Neural cell (in vitro differentiated cells): ENCODE results near the gene LCORL. TPM values are rescaled to one million over a fixed set of nuclear protein-coding genes. Genes with fewer than 3 reads are reported as not detected.

ENCODE experiments used
- H2AFZ ChIP-seq: fragments of 200-600, 300-800 bp; sonication (generic), shearing (Covaris generic); 2 replicates; pipeline ENCODE4 v1.6.0; 2014; ENCODE audit warnings: low read depth, mild to moderate bottlenecking, antibody characterized with exemption, low read length, moderate library complexity
- H3F3A ChIP-seq: fragments of 200-600 bp; shearing (Covaris generic); 2 replicates; pipeline ENCODE4 v1.6.1; 2016; ENCODE audit warnings: mild to moderate bottlenecking, moderate library complexity, mixed read lengths, antibody characterized with exemption, low read length; ENCODE audit not compliant: insufficient read depth, poor library complexity, severe bottlenecking
- H3K27ac ChIP-seq: fragments of 200-600, 300-800 bp; sonication (generic), shearing (Covaris generic); 2 replicates; pipeline ENCODE4 v1.5.1; 2014; ENCODE audit warnings: mild to moderate bottlenecking, low read length, moderate library complexity
- H3K27me3 ChIP-seq: fragments of 300-800, 200-600 bp; sonication (generic), shearing (Covaris generic); 2 replicates; pipeline ENCODE4 v1.6.0; 2014; ENCODE audit warnings: mild to moderate bottlenecking, low read depth, low read length, moderate library complexity; ENCODE audit not compliant: insufficient read depth
- H3K36me3 ChIP-seq: fragments of 300-800, 200-600 bp; sonication (generic), shearing (Covaris generic); 2 replicates; pipeline ENCODE4 v1.5.1; 2014; ENCODE audit warnings: mild to moderate bottlenecking, antibody characterized with exemption, low read length, moderate library complexity; ENCODE audit not compliant: insufficient read depth
- H3K4me2 ChIP-seq: fragments of 300-800, 200-600 bp; sonication (generic), shearing (Covaris generic); 2 replicates; pipeline ENCODE4 v1.6.0; 2014; ENCODE audit warnings: mild to moderate bottlenecking, low read length
- H3K4me3 ChIP-seq: fragments of 300-800, 200-600 bp; sonication (generic), shearing (Covaris generic); 2 replicates; pipeline ENCODE4 v1.5.1; 2014; ENCODE audit warnings: mild to moderate bottlenecking, low read length, moderate library complexity
- H3K79me2 ChIP-seq: fragments of 200-600 bp; shearing (Covaris generic); replicated peaks from 2 replicates; pipeline ENCODE4 v1.6.0; 2014; ENCODE audit warnings: mild to moderate bottlenecking, low read length, moderate library complexity; ENCODE audit not compliant: insufficient read depth
- H3K9ac ChIP-seq: fragments of 300-800, 200-600 bp; sonication (generic), shearing (Covaris generic); 2 replicates; pipeline ENCODE4 v1.6.1; 2016; ENCODE audit warnings: mild to moderate bottlenecking, low read length, mixed read lengths
- H3K9me2 ChIP-seq: fragments of 200-600 bp; shearing (Covaris generic); 2 replicates; pipeline ENCODE4 v1.6.1; 2016; ENCODE audit warnings: mild to moderate bottlenecking, low read length, mixed read lengths; ENCODE audit not compliant: insufficient read depth
- H3K9me3 ChIP-seq: fragments of 200-600, 300-800 bp; sonication (generic), shearing (Covaris generic); 2 replicates; pipeline ENCODE4 v1.6.1; 2016; ENCODE audit warnings: mild to moderate bottlenecking, mixed run types, low read length, moderate library complexity, mixed read lengths
- H4K20me1 ChIP-seq: fragments of 200-600 bp; shearing (Covaris generic); 2 replicates; pipeline ENCODE4 v1.6.1; 2016; ENCODE audit warnings: mild to moderate bottlenecking, mixed run types; ENCODE audit not compliant: insufficient read depth
- EP300 ChIP-seq: fragments of 450-650 bp; conservative IDR thresholded peaks from 2 replicates; pipeline ENCODE4 v1.6.1; 2014; ENCODE audit warnings: antibody characterized with exemption, mild to moderate bottlenecking, moderate library complexity; ENCODE audit not compliant: poor library complexity, severe bottlenecking
- EZH2 ChIP-seq: fragments of 200-600, 300-800 bp; shearing (Covaris generic), sonication (generic); IDR thresholded peaks from 2 replicates; pipeline ENCODE4 v1.6.1; 2014; ENCODE audit warnings: antibody characterized with exemption, low read length, borderline replicate concordance, mild to moderate bottlenecking; ENCODE audit not compliant: insufficient read depth, poor library complexity, severe bottlenecking
- MXI1 ChIP-seq: fragments of 450-650 bp; conservative IDR thresholded peaks from 2 replicates; pipeline ENCODE4 v1.6.1; 2014; ENCODE audit warnings: antibody characterized with exemption, mild to moderate bottlenecking; ENCODE audit not compliant: poor library complexity, severe bottlenecking
- POLR2AphosphoS5 ChIP-seq: IDR thresholded peaks from 2 replicates; pipeline ENCODE4 v1.6.1; 2012
- RAD21 ChIP-seq: fragments of 450-650 bp; conservative IDR thresholded peaks from 2 replicates; pipeline ENCODE4 v1.6.1; 2014; ENCODE audit warnings: antibody characterized with exemption, mild to moderate bottlenecking, moderate library complexity
- SMC3 ChIP-seq: fragments of 450-650 bp; conservative IDR thresholded peaks from 2 replicates; pipeline ENCODE4 v1.6.1; 2014; ENCODE audit warnings: antibody characterized with exemption, mild to moderate bottlenecking, moderate library complexity; ENCODE audit not compliant: poor library complexity
- TAF1 ChIP-seq: IDR thresholded peaks from 2 replicates; pipeline ENCODE4 v1.6.1; 2012; ENCODE audit warnings: low read depth
- polyA plus RNA-seq: library from polyadenylated mRNA; depleted of rRNA; stranded (reverse); fragments of >200 nt; gene quantifications from 2 replicates; pipeline ENCODE4 v1.2.3, GENCODE V29; 2014
- TF ChIP-seq, protein P1 (sequence below): IDR thresholded peaks from 2 replicates; pipeline ENCODE4 v1.6.1; 2012; ENCODE audit warnings: borderline replicate concordance
- TF ChIP-seq, protein P2 (sequence below): fragments of 450-650 bp; IDR thresholded peaks from 2 replicates; pipeline ENCODE4 v1.5.1; 2014; ENCODE audit warnings: antibody characterized with exemption, mild to moderate bottlenecking, moderate library complexity; ENCODE audit not compliant: poor library complexity, severe bottlenecking

Gene LCORL
- polyA plus RNA-seq, 1 donor from 2014 or later = 49.0 TPM

DNA sequence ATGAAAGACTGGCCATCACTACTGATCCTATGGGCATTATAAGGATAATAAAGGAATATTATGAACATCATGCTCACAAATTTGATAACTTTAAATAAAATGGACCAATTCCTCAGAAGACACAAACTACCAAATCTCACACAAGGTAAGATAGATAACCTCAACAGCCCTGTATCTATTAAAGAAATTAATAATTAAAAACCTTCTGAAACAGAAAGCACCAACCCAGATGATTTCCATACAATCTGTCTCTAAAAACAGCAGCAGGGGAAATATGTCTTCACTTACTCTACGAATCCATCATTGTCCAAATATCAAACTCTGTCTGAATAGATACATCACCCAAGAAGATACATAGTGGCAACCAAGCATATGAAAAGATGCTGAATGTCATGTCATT, 55.2 kb downstream of the LCORL start:
- no peak overlapping the region for H3K4me3 ChIP-seq
- H2AFZ ChIP-seq = no peak overlapping the region
- H3K9me2 ChIP-seq = no peaks in the 10 kb centered on the region
- no peak overlapping the region for H3K9ac ChIP-seq
- H4K20me1 ChIP-seq = no peaks in the 10 kb centered on the region
- no peak overlapping the region for H3K4me2 ChIP-seq
- H3K9me3 ChIP-seq = no peaks in the 10 kb centered on the region
- H3F3A ChIP-seq = no peaks in the 10 kb centered on the region
- no peaks in the 10 kb centered on the region for H3K36me3 ChIP-seq
- peaks cover 36% of the 10 kb centered on the region for H3K79me2 ChIP-seq
- no peaks in the 10 kb centered on the region for H3K27me3 ChIP-seq
- TF ChIP-seq TAF1 = no peak
- TF ChIP-seq EZH2 = no peak
- no peak for TF ChIP-seq EP300
- H3K27ac ChIP-seq = no peak overlapping the region

GRCh38 chr4:17964576-17964975, 57.0 kb downstream of the LCORL start:
- no peak overlapping the region for H3K27ac ChIP-seq
- no peaks in the 10 kb centered on the region for H3K9me3 ChIP-seq
- no peaks in the 10 kb centered on the region for H3K9me2 ChIP-seq
- no peak overlapping the region for H3K4me2 ChIP-seq
- no peaks in the 10 kb centered on the region for H4K20me1 ChIP-seq
- H3K4me3 ChIP-seq = no peak overlapping the region
- no peaks in the 10 kb centered on the region for H3K27me3 ChIP-seq
- H2AFZ ChIP-seq = no peak overlapping the region
- H3K79me2 ChIP-seq = peaks cover 33% of the 10 kb centered on the region
- peaks cover 1% of the 10 kb centered on the region for H3K36me3 ChIP-seq
- no peaks in the 10 kb centered on the region for H3F3A ChIP-seq
- no peak overlapping the region for H3K9ac ChIP-seq
- TF ChIP-seq RAD21 = no peak
- no peak for TF ChIP-seq EZH2
- TF ChIP-seq, protein P1, sequence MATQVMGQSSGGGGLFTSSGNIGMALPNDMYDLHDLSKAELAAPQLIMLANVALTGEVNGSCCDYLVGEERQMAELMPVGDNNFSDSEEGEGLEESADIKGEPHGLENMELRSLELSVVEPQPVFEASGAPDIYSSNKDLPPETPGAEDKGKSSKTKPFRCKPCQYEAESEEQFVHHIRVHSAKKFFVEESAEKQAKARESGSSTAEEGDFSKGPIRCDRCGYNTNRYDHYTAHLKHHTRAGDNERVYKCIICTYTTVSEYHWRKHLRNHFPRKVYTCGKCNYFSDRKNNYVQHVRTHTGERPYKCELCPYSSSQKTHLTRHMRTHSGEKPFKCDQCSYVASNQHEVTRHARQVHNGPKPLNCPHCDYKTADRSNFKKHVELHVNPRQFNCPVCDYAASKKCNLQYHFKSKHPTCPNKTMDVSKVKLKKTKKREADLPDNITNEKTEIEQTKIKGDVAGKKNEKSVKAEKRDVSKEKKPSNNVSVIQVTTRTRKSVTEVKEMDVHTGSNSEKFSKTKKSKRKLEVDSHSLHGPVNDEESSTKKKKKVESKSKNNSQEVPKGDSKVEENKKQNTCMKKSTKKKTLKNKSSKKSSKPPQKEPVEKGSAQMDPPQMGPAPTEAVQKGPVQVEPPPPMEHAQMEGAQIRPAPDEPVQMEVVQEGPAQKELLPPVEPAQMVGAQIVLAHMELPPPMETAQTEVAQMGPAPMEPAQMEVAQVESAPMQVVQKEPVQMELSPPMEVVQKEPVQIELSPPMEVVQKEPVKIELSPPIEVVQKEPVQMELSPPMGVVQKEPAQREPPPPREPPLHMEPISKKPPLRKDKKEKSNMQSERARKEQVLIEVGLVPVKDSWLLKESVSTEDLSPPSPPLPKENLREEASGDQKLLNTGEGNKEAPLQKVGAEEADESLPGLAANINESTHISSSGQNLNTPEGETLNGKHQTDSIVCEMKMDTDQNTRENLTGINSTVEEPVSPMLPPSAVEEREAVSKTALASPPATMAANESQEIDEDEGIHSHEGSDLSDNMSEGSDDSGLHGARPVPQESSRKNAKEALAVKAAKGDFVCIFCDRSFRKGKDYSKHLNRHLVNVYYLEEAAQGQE = no peak
- no peak for TF ChIP-seq TAF1
- TF ChIP-seq EP300 = no peak
- TF ChIP-seq SMC3 = no peak
- TF ChIP-seq, protein P2, sequence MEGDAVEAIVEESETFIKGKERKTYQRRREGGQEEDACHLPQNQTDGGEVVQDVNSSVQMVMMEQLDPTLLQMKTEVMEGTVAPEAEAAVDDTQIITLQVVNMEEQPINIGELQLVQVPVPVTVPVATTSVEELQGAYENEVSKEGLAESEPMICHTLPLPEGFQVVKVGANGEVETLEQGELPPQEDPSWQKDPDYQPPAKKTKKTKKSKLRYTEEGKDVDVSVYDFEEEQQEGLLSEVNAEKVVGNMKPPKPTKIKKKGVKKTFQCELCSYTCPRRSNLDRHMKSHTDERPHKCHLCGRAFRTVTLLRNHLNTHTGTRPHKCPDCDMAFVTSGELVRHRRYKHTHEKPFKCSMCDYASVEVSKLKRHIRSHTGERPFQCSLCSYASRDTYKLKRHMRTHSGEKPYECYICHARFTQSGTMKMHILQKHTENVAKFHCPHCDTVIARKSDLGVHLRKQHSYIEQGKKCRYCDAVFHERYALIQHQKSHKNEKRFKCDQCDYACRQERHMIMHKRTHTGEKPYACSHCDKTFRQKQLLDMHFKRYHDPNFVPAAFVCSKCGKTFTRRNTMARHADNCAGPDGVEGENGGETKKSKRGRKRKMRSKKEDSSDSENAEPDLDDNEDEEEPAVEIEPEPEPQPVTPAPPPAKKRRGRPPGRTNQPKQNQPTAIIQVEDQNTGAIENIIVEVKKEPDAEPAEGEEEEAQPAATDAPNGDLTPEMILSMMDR = no peak
- no peak for TF ChIP-seq POLR2AphosphoS5
- TF ChIP-seq MXI1 = no peak

GRCh38 chr4:17962171-17962570, 59.4 kb downstream of the LCORL start:
- Histone ChIP-seq H3K36me3 (peaks cover 7% of the 10 kb centered on the region), H3K4me2 (no peak overlapping the region), H3K9ac (no peak overlapping the region), H2AFZ (no peak overlapping the region), H3K9me3 (no peaks in the 10 kb centered on the region), H3K9me2 (no peaks in the 10 kb centered on the region), H4K20me1 (no peaks in the 10 kb centered on the region), H3K27ac (no peak overlapping the region), H3K27me3 (no peaks in the 10 kb centered on the region), H3F3A (no peaks in the 10 kb centered on the region), H3K4me3 (no peak overlapping the region), H3K79me2 (peaks cover 23% of the 10 kb centered on the region)
- TF ChIP-seq TAF1 (no peak), MXI1 (no peak), RAD21 (no peak), EP300 (no peak), POLR2AphosphoS5 (no peak), SMC3 (no peak), EZH2 (no peak)
- TF ChIP-seq, protein P1 = no peak
- TF ChIP-seq, protein P2 = no peak
